Ramos (cell line): ENCODE results near the gene ASCC2.
"Not testable (repeated sequence)": the region's sequence is repeated elsewhere in the genome, so short reads cannot be mapped to it uniquely, and the experiment has no call there.

Experiments used
- in situ Hi-C: fragments of 300-500 bp; cut with MboI; formaldehyde crosslinking; loops from one replicate; pipeline ENCODE4 v1.14.3; 2022; ENCODE audit warnings: low sequenced_read_pairs; ENCODE audit not compliant: unreplicated experiment

Gene ASCC2

DNA sequence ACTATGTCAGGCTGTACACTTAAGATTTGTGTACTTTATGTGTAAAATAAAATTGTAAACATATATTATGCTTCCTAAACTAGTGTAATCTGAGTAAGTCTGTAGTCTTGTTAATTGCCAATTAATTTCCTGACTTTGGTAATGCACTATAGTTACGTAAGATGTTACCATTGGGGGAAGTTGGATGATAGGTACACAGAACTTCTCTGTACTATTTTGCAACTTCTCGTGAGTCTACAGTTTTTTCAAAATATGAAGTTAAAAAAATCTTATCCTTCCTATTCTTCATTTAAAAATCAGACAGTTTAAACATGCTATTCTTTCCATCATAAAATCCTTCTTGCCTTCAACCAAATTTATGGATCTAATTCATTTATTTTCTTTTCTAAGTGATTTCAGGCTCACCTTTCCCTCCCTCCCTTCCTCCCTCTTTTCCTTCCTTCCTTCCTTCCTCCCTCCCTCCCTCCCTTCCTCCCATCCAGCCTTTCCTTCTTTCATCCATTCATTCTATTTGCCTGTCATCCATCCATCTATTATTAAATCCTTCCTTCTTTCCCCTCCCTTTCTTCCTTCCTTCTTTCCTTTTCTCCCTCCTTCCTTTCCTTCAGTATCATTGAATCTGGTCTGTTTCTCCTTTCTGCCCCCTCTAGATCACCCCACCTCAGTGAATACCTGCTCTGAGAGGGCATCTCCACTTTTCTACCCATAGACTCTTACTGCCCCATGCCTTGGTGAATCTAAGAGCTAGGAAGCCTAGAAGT is 22.1 kb upstream of the ASCC2 start:
- in situ Hi-C loops, result no loop called here

DNA sequence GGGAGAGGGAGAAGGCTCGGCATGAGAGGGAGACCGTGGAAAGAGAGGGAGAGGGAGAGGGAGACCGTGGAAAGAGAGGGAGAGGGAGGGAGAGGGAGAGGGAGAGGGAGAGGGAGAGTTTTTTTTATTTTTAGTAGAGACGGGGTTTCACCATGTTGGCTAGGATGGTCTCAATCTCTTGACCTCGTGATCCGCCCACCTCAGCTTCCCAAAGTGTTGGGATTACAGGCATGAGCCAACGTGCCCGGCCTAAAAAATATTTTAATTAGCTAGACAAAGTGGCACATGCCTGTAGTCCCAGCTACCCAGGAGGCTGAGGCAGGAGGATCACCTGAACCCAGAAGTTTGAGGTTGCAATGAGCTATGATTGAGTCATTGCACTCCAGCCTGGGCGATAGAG is 21.0 kb upstream of the ASCC2 start:
- in situ Hi-C loops, result not testable (repeated sequence)

DNA sequence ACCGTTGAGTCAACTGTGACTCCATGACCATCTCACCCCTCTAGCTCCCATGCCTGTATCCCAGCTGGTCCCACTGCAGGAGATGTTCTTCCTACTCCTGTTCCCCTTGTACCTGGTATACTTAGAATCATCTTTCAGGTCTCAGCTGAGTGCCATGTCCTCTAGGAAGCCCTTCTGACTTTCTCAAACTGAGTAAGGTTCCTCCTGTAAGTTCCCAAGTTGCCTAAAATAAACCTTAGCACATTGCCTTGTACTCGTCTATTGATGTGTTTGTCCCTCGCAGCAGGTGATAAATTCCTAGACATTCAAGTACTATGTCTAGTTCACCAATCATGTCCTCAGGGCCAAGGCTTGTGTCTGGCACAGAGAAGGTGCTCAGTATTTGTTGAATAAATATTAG is 18.4 kb upstream of the ASCC2 start:
- in situ Hi-C loops, result no loop called here

- in situ Hi-C loops, result no loop called here
These were observed 17.6 kb upstream of the ASCC2 start for GRCh38 chr22:29855611-29856181.

DNA sequence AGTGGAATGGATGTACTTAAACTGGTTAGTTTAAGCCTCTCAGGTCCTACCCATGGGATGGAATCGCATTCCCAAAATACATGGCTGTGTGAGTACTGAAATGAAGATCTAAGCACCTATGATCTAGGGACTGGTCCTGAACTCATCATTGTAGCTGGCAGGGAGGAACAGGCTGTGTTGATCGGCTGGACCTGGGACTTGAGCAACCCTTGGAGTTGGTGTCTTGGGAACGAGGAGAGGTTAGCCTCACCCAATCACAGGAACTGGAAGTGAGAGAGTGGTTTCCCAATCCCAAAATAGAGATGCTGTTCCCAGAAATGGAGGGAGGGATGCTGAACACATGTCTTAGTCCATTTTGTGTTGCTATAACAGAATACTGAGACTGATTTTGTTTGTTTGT is 16.4 kb upstream of the ASCC2 start:
- in situ Hi-C loops, result no loop called here

- in situ Hi-C loops, result no loop called here
These were observed 10.0 kb upstream of the ASCC2 start for GRCh38 chr22:29848111-29848510.

- in situ Hi-C loops, result no loop called here
These were observed 8.2 kb upstream of the ASCC2 start for GRCh38 chr22:29846290-29846689.

DNA sequence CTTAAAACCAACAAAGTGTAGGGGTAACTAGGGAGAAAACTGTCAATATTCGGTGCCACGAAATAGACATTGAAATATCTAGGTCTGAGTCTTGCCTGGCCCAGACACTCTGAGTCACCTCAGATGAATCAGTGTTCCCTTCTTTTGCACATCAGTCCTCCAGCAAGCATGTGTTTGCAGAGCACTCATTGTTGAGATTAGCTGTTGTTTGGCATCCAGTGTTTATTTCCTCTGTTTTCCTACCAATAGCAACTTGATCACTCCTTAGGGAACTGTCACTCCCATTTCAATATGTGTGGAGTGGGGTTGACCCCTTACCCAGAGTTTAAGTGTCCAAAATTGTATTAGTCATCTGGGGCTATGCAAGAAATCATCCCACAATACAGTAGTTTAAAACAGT is 4.7 kb upstream of the ASCC2 start:
- in situ Hi-C loops, result no loop called here

GRCh38 chr22:29842172-29842571 is 4.1 kb upstream of the ASCC2 start:
- in situ Hi-C loops, result no loop called here

GRCh38 chr22:29840498-29840897 is 2.4 kb upstream of the ASCC2 start:
- in situ Hi-C loops, result no loop called here

DNA sequence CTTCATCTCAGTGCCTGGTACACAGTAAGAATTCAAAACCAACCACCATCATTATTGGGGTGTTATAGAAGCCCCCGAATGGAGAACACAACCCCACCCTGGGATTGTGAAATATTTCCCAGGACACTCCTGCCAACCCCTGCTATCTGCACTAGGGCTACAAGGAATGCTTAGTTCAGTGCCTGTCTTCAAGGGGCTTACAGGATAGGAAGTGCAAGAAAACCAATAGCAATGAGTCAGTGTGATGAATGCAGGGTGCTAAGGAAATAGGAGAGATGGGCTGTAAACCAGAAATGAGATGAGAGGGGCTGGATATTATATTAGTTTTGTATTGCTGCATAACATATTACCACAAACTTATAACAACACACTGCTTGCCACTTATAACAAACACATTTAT is 965 bp upstream of the ASCC2 start:
- in situ Hi-C loops, result no loop called here

DNA sequence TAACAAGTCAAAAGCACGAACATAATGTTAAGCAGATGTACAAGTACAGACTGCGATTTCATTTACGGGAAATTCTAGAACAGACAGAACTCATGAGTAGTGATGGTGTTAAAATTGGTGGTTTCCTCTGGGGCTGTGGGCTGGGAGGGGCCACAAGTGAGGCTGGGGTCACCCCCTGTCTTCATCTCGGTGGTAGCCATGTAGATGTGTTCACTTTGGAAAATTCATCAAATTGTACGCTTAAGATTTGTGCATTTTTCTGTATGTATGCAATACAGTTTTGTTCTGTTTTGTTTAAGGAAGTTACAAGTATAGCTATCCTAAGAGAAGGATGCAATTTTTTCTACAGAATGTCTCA is 504 bp upstream of the ASCC2 start:
- in situ Hi-C loops, result no loop called here

DNA sequence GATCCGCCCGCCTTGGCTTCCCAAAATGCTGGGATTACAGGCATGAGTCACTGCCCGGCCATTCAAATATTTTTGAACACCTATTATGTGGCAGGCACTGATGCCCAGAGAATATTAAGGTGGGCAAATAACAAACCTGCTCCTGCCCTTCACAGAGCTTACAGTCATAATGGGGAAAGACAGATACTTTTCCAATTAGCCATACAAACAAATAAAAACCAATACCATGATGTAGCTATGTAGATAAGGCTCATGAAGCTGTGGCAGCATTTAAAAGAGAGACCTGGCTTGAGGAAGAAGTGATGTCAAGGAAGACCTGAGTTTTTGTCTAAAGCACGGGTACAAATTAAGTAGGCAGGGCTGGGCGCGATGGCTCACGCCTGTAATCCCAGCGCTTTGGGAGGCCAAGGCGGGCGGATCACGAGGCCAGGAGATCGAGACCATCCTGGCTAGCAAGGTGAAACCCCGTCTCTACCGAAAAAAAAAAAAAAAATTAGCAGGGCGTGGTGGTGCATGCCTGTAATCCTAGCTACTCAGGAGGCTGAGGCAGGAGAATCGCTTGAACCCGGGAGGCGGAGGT is 1.2 kb downstream of the ASCC2 start:
- in situ Hi-C loops, result not testable (repeated sequence)

DNA sequence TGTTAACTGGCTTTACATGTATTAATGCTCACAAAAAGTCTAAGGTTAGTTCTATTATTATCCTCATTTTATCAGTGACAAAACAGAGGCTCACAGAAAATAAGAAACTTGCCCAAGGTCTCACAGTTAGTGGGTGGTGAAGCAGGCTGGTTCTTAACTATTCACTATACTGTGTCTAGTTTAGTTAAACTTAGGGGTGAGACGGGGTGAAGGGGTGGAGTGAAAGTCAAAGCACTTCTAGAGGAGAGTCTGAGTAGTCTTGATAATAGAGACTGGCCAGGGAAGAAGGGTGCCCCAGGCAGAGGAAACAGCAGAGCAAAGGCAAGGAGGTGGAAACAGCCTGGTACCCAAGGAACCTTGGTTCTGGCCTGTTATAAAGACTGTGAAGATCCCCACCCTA is 4.0 kb downstream of the ASCC2 start:
- in situ Hi-C loops, result no loop called here

DNA sequence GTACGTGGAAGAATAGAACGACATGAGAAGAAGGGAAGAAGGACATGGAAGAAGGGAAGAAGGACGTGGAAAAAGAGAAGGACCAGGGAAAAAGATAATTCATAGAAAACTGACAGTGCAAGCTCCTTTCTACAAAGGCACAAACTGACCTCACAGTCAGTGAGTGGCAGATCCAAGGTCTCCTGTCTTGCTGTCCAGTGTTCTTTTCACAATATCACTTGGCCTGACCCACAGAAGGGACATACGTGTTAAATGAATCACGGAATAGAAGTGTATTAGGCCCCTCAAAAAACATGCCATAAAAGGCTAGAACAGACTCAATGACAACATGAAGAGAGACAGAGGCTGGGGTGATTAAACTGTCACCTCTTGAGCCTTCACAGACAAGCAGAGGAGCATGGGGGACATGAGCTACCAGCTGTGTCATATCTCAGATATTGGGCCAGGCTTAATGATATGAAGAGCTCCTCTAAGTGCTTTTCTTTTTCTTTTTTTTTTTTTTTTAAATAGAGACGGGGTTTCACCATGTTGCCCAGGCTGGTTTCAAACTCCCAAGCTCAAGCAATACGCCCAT is 4.6 kb downstream of the ASCC2 start:
- in situ Hi-C loops, result no loop called here

- in situ Hi-C loops, result no loop called here
These were observed 6.1 kb downstream of the ASCC2 start for GRCh38 chr22:29831958-29832357.

- in situ Hi-C loops, result no loop called here
These were observed 6.7 kb downstream of the ASCC2 start for GRCh38 chr22:29831186-29831921.

DNA sequence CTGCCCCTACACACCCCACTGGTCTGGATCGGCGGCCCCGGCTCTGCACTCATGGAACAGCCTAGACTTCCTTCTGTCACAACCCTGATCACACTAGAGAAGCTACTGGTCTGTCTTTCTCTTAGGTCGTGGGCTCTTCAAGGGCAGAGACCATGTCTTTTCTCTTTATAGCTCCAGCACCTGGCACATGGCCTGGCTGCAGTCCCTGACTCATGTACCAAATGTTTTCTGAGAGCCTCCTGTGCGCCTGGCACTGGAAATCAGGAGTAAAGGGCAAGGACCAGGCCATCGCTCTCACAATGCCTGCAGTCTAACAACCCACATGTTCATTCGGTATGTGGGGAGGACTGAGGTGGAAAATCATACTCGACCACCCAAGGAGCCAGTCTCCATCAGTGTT is 7.5 kb downstream of the ASCC2 start:
- in situ Hi-C loops, result no loop called here

- in situ Hi-C loops, result not testable (repeated sequence)
These were observed 10.3 kb downstream of the ASCC2 start for GRCh38 chr22:29827726-29828125.

- in situ Hi-C loops, result no loop called here
These were observed 11.0 kb downstream of the ASCC2 start for GRCh38 chr22:29827091-29827490.

- in situ Hi-C loops, result no loop called here
These were observed 12.5 kb downstream of the ASCC2 start for GRCh38 chr22:29825578-29825977.
